Measurements from ENCODE around the gene LTB4R2. TPM values are rescaled to one million over a fixed set of nuclear protein-coding genes. Genes with fewer than 3 reads are reported as not detected.

LTB4R2 gene
- total RNA-seq, 2 experiments from 2014 or later: 9.6 to 12.0 TPM

DNA sequence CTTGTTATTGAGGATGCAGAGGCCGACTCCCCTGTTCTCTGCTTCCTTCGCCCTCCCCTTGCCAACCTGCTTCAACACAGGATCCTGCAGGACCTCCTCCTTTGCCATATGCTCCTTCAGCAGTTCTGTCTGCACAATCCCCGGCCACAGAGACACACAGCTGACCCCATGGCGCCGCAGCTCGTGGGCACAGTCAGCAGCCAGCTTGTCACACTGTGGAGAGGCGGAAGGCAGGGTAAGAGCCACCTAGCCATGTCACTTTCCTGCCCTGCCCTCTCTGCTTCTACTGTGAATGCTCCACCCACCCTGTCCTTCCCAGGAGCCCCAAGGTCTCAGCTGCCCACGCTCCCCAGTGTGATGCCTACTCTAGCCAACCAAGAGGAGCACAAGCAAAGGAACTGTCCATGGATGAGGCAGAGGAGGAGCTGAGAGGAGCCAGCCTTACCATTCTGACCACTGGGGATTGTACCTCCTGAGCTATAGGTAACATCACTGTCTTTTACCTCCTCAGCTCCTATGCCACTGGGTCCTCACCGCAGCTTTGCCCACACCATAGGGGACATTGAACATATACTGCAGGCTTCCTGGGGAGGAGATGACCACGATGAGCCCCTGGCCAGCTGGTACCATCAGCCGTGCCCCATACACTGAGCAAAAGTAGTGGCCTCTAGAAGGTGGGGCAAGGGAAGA, 17.7 kb upstream of the LTB4R2 start:
- no peaks in the 10 kb centered on the region for H3K27me3 Mint-ChIP-seq
- POLR2A ChIA-PET: interaction anchor here (0.9 to 1.5 kb wide), 6 partner anchors 10 to 103 kb away, joined by 3 to 6 read pairs (median 4); partner anchors contain the start of genes CIDEB and IPO4
- H3K36me3 Mint-ChIP-seq (ENCODE audit: low read depth): peaks cover 28% of the 10 kb centered on the region
- TF ChIP-seq, protein P1, sequence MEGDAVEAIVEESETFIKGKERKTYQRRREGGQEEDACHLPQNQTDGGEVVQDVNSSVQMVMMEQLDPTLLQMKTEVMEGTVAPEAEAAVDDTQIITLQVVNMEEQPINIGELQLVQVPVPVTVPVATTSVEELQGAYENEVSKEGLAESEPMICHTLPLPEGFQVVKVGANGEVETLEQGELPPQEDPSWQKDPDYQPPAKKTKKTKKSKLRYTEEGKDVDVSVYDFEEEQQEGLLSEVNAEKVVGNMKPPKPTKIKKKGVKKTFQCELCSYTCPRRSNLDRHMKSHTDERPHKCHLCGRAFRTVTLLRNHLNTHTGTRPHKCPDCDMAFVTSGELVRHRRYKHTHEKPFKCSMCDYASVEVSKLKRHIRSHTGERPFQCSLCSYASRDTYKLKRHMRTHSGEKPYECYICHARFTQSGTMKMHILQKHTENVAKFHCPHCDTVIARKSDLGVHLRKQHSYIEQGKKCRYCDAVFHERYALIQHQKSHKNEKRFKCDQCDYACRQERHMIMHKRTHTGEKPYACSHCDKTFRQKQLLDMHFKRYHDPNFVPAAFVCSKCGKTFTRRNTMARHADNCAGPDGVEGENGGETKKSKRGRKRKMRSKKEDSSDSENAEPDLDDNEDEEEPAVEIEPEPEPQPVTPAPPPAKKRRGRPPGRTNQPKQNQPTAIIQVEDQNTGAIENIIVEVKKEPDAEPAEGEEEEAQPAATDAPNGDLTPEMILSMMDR (IDR thresholded peaks at IDR 0.05): no peak
- H3K9me3 Mint-ChIP-seq: no peaks in the 10 kb centered on the region
- ATAC-seq (no peak), DNase-seq (no peak)
- intact Hi-C loops (cut with micrococcal nuclease): no loop called here
- no peak overlapping the region for H3K4me3 Mint-ChIP-seq
- no peak overlapping the region for H3K27ac Mint-ChIP-seq
- H3K4me1 Mint-ChIP-seq (ENCODE audit: low read depth): peaks cover 33% of the 10 kb centered on the region
- CTCF ChIA-PET: interaction anchor here (0.8 to 28.2 kb wide), 10 partner anchors 12 to 660 kb away, joined by 3 to 873 read pairs (median 5); partner anchors contain the start of genes CIDEB, GMPR2, LTB4R2 and NEDD8

DNA sequence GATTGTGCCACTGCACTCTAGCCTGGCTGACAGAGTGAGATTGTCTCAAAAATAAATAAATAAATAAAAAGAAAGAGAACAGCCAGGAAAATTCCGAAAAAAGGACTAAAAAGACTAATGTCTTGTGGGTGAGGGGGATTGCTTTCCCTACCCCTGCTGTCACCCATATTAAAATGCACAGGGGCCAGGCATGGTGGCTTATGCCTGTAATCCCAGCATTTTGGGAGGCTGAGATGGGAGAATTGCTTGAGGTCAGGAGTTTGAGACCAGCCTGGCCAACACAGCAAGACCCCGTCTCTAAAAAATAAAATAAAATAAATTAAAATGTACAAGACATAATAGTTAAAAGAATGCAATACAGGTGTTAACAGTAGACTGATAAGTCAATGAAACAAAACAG, 16.4 kb upstream of the LTB4R2 start:
- H3K9me3 Mint-ChIP-seq: no peaks in the 10 kb centered on the region
- no peak overlapping the region for H3K4me3 Mint-ChIP-seq
- intact Hi-C loops (cut with micrococcal nuclease): no loop called here
- peaks cover 27% of the 10 kb centered on the region for H3K36me3 Mint-ChIP-seq (ENCODE audit: low read depth)
- peaks cover 36% of the 10 kb centered on the region for H3K4me1 Mint-ChIP-seq (ENCODE audit: low read depth)
- DNase-seq (no peak), ATAC-seq (no peak)
- H3K27me3 Mint-ChIP-seq: no peaks in the 10 kb centered on the region
- no peak overlapping the region for H3K27ac Mint-ChIP-seq
- POLR2A ChIA-PET: interaction anchor here (0.9 to 1.5 kb wide), 4 partner anchors 11 to 105 kb away, joined by 3 to 6 read pairs (median 4); partner anchors contain the start of gene IPO4
- CTCF ChIA-PET: interaction anchor here (1.0 to 28.2 kb wide), 6 partner anchors 14 to 48 kb away, joined by 3 to 873 read pairs (median 12); partner anchors contain the start of genes CIDEB, GMPR2, LTB4R2 and NEDD8
- TF ChIP-seq, protein P1 (IDR thresholded peaks at IDR 0.05): no peak

DNA sequence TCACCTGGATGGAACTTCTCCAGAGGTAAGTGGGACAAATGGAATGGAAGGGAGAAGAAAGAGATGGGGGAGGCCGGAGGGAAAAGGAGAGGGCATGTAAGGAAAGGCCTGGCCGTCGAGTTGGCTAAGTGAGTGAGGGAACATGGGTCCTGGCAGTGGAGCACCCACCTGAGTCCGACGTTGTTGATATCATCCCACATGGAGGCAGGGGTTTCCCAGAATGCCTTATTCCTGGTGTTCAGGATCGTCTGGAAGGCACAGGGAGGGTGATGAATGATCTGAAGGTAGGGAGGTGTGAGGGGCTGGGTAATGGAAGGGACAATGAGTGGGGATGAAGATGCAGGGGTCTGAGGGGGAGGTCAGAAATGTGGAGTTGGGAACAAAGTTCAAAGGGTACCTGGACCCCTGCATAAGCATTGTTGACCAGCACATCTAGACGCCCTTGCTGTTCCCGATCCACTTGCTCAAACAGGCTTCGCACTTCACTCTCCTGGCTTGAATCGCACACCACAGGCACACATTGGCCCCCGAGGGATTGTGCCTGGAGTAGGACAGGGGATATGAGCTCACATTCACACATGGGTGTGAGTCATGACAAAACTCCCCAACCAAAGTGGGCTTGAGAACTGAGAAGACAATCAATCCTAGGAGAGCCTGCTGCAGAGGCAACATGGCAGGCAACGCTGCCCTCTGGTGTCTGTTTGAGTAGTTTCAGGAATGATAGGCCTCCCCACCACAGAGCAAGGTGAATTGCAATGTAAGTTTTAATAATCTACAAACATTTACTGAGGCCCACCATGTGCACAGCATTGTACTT, 13.4 kb upstream of the LTB4R2 start:
- Mint-ChIP-seq H3K4me3 (no peak overlapping the region), H3K27ac (peak overlapping the region; percentile 82), H3K4me1 (ENCODE audit: low read depth) (peaks cover 40% of the 10 kb centered on the region)

DNA sequence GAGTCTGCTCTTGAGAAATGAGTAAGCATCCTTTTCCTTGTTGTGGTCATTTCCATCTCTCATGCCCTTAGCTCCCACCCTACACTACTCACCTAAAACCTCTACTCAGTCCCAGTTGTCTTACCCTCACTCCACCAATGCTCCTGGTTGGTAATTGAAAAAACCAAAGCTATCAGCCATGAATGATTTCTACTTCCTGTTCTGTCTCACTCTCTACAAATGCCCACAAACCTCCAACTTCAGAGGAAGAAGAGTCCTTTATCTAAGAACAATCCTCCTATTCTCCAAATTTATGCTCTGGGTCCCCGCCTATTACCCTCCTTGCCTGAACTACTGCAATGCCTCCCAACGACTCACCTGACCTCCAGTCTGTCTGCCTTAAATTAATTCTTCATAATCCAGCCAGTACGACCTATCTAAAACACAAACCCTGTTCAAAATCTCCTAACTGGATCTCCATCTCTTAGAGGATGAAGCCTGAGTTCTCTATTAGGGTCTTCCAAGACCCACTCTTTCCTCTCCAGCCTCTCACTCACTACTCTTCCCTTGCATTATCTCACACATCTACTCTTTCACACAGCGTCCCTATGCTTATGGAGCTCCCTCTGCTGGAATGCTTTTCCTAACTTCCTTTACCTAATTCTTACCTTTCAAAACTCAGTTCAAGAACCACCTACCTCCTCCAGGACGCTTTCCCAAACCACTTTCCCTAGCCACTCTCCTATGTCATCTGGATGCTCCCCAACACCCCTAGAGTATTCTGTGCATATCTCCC, 12.6 kb upstream of the LTB4R2 start:
- TF ChIP-seq, protein P1 (IDR thresholded peaks at IDR 0.05): no peak
- peak overlapping the region; percentile 82 for H3K27ac Mint-ChIP-seq
- ChIA-PET CTCF (interaction anchor here (0.6 to 28.2 kb wide), 24 partner anchors 11 to 227 kb away, joined by 3 to 873 read pairs (median 9); partner anchors contain the start of genes ADCY4, CHMP4A, CIDEB and CPNE6), POLR2A (interaction anchor here (1.0 to 6.5 kb wide), 13 partner anchors 12 to 194 kb away, joined by 3 to 54 read pairs (median 4); partner anchors contain the start of genes GMPR2, IRF9, LTB4R and LTB4R2)
- H3K36me3 Mint-ChIP-seq (ENCODE audit: low read depth): peaks cover 18% of the 10 kb centered on the region
- no peak overlapping the region for H3K4me3 Mint-ChIP-seq
- H3K4me1 Mint-ChIP-seq (ENCODE audit: low read depth): peaks cover 40% of the 10 kb centered on the region
- no peaks in the 10 kb centered on the region for H3K9me3 Mint-ChIP-seq
- no peaks in the 10 kb centered on the region for H3K27me3 Mint-ChIP-seq
- ATAC-seq (peak; percentile 7), DNase-seq (no peak)
- intact Hi-C loops (cut with micrococcal nuclease): loop anchor here (1.0 kb wide), 1 partner anchor 54 kb away; no protein-coding TSS in a partner anchor

More for the DNA sequence above, 13.4 kb upstream of the LTB4R2 start:
- H3K36me3 Mint-ChIP-seq (ENCODE audit: low read depth): peaks cover 15% of the 10 kb centered on the region
- DNase-seq: peak; percentile 90
- CTCF ChIA-PET: interaction anchor here (0.6 to 28.2 kb wide), 27 partner anchors 10 to 226 kb away, joined by 3 to 873 read pairs (median 9); partner anchors contain the start of genes ADCY4, CHMP4A, CIDEB and CPNE6
- POLR2A ChIA-PET: interaction anchor here (0.7 to 2.2 kb wide), 10 partner anchors 12 to 193 kb away, joined by 3 to 22 read pairs (median 4); partner anchors contain the start of genes IRF9, TINF2 and TM9SF1
- peak; percentile 78 for ATAC-seq
- intact Hi-C loops (cut with micrococcal nuclease): loop anchor here (1.0 kb wide), 1 partner anchor 53 kb away; no protein-coding TSS in a partner anchor
- TF ChIP-seq, protein P1 (IDR thresholded peaks at IDR 0.05): peak; percentile 77
- no peaks in the 10 kb centered on the region for H3K9me3 Mint-ChIP-seq
- H3K27me3 Mint-ChIP-seq: no peaks in the 10 kb centered on the region

Measured in activated CD8-positive, alpha-beta T cell treated with anti-CD3 and anti-CD28 coated beads for 36 hours (primary cell).